Measurements from ENCODE around the gene HSPA9.

GRCh38 chr5:138569782-138570181 is 5.4 kb downstream of the HSPA9 start:
- TF ChIP-seq POLR2A (IDR thresholded peaks at IDR 0.05), result no peak
- TF ChIP-seq CTCF (IDR thresholded peaks at IDR 0.05), result no peak
